Measurements from ENCODE around the gene NCAPG2. TPM values are rescaled to one million over a fixed set of nuclear protein-coding genes. Genes with fewer than 3 reads are reported as not detected.

NCAPG2 gene
- polyA plus RNA-seq, 1 of the 3 experiments (the other 2 are of a cell fraction) = 25.0 TPM

DNA sequence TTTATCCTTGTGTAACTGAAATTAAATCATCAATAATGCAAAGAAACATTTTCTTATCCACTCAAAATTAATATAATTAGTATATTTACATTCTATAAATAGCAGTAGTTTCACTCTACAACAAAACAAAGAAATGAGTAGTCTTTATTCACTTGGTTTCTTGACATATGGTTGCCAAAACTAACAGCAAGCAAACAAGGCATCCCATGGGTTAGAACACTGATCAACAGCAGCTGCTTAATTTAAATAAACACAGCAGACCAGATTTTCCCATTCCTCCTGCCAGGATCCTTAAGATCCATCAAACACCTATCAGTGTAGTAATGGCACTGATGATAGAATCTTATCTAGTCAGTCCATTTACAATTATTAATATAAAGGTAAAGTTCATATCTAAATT, 22.1 kb downstream of the NCAPG2 start:
- CTCF ChIA-PET = interaction anchor here (1.0 kb wide), 1 partner anchor 295 kb away, joined by 3 read pairs; no protein-coding TSS in a partner anchor
- Histone ChIP-seq H3F3A (replicated peaks; ENCODE audit: insufficient read depth) (peaks cover 6% of the 10 kb centered on the region), H4K20me1 (ENCODE audit: insufficient read depth) (no peaks in the 10 kb centered on the region), H3K9me3 (no peaks in the 10 kb centered on the region), H3K9ac (no peak overlapping the region), H3K9me2 (no peaks in the 10 kb centered on the region), H3K4me2 (no peak overlapping the region), H3K79me2 (ENCODE audit: insufficient read depth) (peaks cover 11% of the 10 kb centered on the region; the same call in 1 of the 2 replicates), H3K27ac (ENCODE audit: low read depth in 2 of 2, low read length in 1 of 2) (no peak overlapping the region), H3K27me3 (ENCODE audit: insufficient read depth) (no peaks in the 10 kb centered on the region), H3K4me1 (ENCODE audit: control insufficient read depth in 1 of 2, insufficient read depth in 2 of 2, low read depth in 1 of 2, low read length in 1 of 2) (peaks cover 12 to 19% of the 10 kb centered on the region in 2 experiments; a peak in 3 of 4 replicates), H3K4me3 (ENCODE audit: low read depth in 2 of 2, low read length in 1 of 2) (no peak overlapping the region), H2AFZ (ENCODE audit: low read depth) (no peak overlapping the region), H3K36me3 (replicated peaks in 1 of 2; ENCODE audit: control insufficient read depth in 1 of 2, insufficient read depth in 2 of 2, low read length in 1 of 2) (peaks cover 42 to 52% of the 10 kb centered on the region in 2 experiments)
- POLR2A ChIA-PET = no interaction called here
- TF ChIP-seq RXRA (IDR thresholded peaks at IDR 0.05; ENCODE audit: borderline replicate concordance, low read depth) (no peak), EZH2phosphoT487 (IDR thresholded peaks at IDR 0.05; ENCODE audit: borderline replicate concordance, low read depth) (no peak), NFIC (IDR thresholded peaks at IDR 0.05; ENCODE audit: borderline replicate concordance) (no peak), NRF1 (IDR thresholded peaks at IDR 0.05; ENCODE audit: low read depth, low read length) (no peak), EP300 (IDR thresholded peaks at IDR 0.05; ENCODE audit: borderline replicate concordance in 1 of 2, low read depth in 1 of 2, low read length in 1 of 2) (no peak)
- TF ChIP-seq, protein P1, sequence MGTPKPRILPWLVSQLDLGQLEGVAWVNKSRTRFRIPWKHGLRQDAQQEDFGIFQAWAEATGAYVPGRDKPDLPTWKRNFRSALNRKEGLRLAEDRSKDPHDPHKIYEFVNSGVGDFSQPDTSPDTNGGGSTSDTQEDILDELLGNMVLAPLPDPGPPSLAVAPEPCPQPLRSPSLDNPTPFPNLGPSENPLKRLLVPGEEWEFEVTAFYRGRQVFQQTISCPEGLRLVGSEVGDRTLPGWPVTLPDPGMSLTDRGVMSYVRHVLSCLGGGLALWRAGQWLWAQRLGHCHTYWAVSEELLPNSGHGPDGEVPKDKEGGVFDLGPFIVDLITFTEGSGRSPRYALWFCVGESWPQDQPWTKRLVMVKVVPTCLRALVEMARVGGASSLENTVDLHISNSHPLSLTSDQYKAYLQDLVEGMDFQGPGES (IDR thresholded peaks at IDR 0.05; ENCODE audit: low read depth, low read length) = no peak
- TF ChIP-seq, protein P2, sequence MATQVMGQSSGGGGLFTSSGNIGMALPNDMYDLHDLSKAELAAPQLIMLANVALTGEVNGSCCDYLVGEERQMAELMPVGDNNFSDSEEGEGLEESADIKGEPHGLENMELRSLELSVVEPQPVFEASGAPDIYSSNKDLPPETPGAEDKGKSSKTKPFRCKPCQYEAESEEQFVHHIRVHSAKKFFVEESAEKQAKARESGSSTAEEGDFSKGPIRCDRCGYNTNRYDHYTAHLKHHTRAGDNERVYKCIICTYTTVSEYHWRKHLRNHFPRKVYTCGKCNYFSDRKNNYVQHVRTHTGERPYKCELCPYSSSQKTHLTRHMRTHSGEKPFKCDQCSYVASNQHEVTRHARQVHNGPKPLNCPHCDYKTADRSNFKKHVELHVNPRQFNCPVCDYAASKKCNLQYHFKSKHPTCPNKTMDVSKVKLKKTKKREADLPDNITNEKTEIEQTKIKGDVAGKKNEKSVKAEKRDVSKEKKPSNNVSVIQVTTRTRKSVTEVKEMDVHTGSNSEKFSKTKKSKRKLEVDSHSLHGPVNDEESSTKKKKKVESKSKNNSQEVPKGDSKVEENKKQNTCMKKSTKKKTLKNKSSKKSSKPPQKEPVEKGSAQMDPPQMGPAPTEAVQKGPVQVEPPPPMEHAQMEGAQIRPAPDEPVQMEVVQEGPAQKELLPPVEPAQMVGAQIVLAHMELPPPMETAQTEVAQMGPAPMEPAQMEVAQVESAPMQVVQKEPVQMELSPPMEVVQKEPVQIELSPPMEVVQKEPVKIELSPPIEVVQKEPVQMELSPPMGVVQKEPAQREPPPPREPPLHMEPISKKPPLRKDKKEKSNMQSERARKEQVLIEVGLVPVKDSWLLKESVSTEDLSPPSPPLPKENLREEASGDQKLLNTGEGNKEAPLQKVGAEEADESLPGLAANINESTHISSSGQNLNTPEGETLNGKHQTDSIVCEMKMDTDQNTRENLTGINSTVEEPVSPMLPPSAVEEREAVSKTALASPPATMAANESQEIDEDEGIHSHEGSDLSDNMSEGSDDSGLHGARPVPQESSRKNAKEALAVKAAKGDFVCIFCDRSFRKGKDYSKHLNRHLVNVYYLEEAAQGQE (IDR thresholded peaks at IDR 0.05; ENCODE audit: low read depth, low read length) = no peak
- TF ChIP-seq, protein P3, sequence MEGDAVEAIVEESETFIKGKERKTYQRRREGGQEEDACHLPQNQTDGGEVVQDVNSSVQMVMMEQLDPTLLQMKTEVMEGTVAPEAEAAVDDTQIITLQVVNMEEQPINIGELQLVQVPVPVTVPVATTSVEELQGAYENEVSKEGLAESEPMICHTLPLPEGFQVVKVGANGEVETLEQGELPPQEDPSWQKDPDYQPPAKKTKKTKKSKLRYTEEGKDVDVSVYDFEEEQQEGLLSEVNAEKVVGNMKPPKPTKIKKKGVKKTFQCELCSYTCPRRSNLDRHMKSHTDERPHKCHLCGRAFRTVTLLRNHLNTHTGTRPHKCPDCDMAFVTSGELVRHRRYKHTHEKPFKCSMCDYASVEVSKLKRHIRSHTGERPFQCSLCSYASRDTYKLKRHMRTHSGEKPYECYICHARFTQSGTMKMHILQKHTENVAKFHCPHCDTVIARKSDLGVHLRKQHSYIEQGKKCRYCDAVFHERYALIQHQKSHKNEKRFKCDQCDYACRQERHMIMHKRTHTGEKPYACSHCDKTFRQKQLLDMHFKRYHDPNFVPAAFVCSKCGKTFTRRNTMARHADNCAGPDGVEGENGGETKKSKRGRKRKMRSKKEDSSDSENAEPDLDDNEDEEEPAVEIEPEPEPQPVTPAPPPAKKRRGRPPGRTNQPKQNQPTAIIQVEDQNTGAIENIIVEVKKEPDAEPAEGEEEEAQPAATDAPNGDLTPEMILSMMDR (IDR thresholded peaks at IDR 0.05) = no peak
- TF ChIP-seq, protein P4, sequence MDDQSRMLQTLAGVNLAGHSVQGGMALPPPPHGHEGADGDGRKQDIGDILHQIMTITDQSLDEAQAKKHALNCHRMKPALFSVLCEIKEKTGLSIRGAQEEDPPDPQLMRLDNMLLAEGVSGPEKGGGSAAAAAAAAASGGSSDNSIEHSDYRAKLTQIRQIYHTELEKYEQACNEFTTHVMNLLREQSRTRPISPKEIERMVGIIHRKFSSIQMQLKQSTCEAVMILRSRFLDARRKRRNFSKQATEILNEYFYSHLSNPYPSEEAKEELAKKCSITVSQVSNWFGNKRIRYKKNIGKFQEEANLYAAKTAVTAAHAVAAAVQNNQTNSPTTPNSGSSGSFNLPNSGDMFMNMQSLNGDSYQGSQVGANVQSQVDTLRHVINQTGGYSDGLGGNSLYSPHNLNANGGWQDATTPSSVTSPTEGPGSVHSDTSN (IDR thresholded peaks at IDR 0.05) = no peak
- TF ChIP-seq, protein P5, sequence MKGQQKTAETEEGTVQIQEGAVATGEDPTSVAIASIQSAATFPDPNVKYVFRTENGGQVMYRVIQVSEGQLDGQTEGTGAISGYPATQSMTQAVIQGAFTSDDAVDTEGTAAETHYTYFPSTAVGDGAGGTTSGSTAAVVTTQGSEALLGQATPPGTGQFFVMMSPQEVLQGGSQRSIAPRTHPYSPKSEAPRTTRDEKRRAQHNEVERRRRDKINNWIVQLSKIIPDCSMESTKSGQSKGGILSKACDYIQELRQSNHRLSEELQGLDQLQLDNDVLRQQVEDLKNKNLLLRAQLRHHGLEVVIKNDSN (IDR thresholded peaks at IDR 0.05; ENCODE audit: borderline replicate concordance, low read depth) = no peak
- TF ChIP-seq, protein P6, sequence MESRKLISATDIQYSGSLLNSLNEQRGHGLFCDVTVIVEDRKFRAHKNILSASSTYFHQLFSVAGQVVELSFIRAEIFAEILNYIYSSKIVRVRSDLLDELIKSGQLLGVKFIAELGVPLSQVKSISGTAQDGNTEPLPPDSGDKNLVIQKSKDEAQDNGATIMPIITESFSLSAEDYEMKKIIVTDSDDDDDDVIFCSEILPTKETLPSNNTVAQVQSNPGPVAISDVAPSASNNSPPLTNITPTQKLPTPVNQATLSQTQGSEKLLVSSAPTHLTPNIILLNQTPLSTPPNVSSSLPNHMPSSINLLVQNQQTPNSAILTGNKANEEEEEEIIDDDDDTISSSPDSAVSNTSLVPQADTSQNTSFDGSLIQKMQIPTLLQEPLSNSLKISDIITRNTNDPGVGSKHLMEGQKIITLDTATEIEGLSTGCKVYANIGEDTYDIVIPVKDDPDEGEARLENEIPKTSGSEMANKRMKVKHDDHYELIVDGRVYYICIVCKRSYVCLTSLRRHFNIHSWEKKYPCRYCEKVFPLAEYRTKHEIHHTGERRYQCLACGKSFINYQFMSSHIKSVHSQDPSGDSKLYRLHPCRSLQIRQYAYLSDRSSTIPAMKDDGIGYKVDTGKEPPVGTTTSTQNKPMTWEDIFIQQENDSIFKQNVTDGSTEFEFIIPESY (IDR thresholded peaks at IDR 0.05; ENCODE audit: borderline replicate concordance, low read depth) = no peak
- TF ChIP-seq, protein P7, sequence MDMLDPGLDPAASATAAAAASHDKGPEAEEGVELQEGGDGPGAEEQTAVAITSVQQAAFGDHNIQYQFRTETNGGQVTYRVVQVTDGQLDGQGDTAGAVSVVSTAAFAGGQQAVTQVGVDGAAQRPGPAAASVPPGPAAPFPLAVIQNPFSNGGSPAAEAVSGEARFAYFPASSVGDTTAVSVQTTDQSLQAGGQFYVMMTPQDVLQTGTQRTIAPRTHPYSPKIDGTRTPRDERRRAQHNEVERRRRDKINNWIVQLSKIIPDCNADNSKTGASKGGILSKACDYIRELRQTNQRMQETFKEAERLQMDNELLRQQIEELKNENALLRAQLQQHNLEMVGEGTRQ (IDR thresholded peaks at IDR 0.05; ENCODE audit: borderline replicate concordance, low read depth, low read length) = no peak
- TF ChIP-seq, protein P8, sequence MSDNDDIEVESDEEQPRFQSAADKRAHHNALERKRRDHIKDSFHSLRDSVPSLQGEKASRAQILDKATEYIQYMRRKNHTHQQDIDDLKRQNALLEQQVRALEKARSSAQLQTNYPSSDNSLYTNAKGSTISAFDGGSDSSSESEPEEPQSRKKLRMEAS (IDR thresholded peaks at IDR 0.05; ENCODE audit: low read depth) = no peak
- no peak for DNase-seq

Data from SK-N-SH (cell line).